D721Med (cell line): Measurements from ENCODE around the gene HSD17B4.
"Not testable (repeated sequence)": the region's sequence is repeated elsewhere in the genome, so short reads cannot be mapped to it uniquely, and the experiment has no call there.

Source experiments
- DNase-seq: peaks from one replicate; pipeline ENCODE4 v3.0.0; 2011; ENCODE audit warnings: low spot score; ENCODE audit not compliant: insufficient read length
- FAIRE-seq: peaks from 2 replicates; lab custom pipeline; 2011; peaks lifted over from hg19 to GRCh38; lab: Jason Lieb, UNC
- CTCF ChIP-seq: IDR thresholded peaks from 2 replicates; pipeline ENCODE4 v1.5.1; 2012; ENCODE audit warnings: mild to moderate bottlenecking, control low read depth; ENCODE audit not compliant: insufficient read depth; ENCODE audit errors: missing control alignments

The HSD17B4 gene

GRCh38 chr5:119439140-119439631 lies 13.1 kb upstream of the HSD17B4 start:
- DNase-seq (no peak), FAIRE-seq (no peak)
- TF ChIP-seq CTCF = no peak

GRCh38 chr5:119439632-119440031 lies 12.7 kb upstream of the HSD17B4 start:
- not testable (repeated sequence) for FAIRE-seq

GRCh38 chr5:119444643-119445042 lies 7.7 kb upstream of the HSD17B4 start:
- not testable (repeated sequence) for FAIRE-seq, DNase-seq

More at GRCh38 chr5:119439632-119440031, 12.7 kb upstream of the HSD17B4 start:
- DNase-seq = not testable (repeated sequence)

GRCh38 chr5:119445544-119445943 lies 6.8 kb upstream of the HSD17B4 start:
- TF ChIP-seq CTCF = no peak
- DNase-seq (no peak), FAIRE-seq (no peak)

- FAIRE-seq (no peak), DNase-seq (no peak)
- no peak for TF ChIP-seq CTCF
These were observed 2.4 kb upstream of the HSD17B4 start for GRCh38 chr5:119449882-119450281.

GRCh38 chr5:119450627-119451026 lies 1.7 kb upstream of the HSD17B4 start:
- FAIRE-seq, DNase-seq: not testable (repeated sequence)

- TF ChIP-seq CTCF = no peak
- no peak for DNase-seq
- FAIRE-seq = no peak
These were observed 736 bp upstream of the HSD17B4 start for GRCh38 chr5:119451561-119451960.

GRCh38 chr5:119452060-119452372 lies 281 bp upstream of the HSD17B4 start:
- FAIRE-seq = no peak
- no peak for DNase-seq
- TF ChIP-seq CTCF = no peak

GRCh38 chr5:119453040-119453373 lies 710 bp downstream of the HSD17B4 start:
- FAIRE-seq = no peak

More at GRCh38 chr5:119453040-119453373, 710 bp downstream of the HSD17B4 start:
- TF ChIP-seq CTCF = no peak
- DNase-seq = no peak
